Loucy (cell line): ENCODE results near the gene GNAQ.

ENCODE experiments used
- EZH2phosphoT487 ChIP-seq: fragments of 200-600 bp; IDR thresholded peaks from 2 replicates; pipeline ENCODE4 v1.6.1; 2018; ENCODE audit warnings: antibody characterized with exemption, mild to moderate bottlenecking, moderate library complexity, borderline replicate concordance
- TF ChIP-seq, protein P1 (sequence below): fragments of 200-600 bp; sonication (generic); conservative IDR thresholded peaks from 2 replicates; pipeline ENCODE4 v1.5.1; 2014; ENCODE audit warnings: mild to moderate bottlenecking, antibody characterized with exemption, low read length

DNA sequence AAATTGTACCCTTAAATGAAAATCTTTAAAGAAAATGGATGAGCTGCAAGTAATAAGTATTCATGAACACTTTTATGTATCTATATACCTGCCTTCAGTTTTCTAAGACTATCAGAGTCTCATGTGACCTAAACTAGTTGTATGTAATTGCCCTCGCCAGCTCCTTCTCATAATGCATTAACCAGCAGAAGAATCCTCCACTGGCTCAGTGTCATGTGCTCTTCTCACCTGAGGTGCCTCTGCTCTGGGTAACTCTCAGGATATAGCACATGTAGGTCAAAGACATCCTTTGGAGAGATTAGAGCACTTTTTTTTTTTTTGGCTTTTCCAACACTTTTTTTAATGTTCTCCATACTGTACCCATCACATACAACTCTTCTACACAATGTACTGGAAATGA lies 199.8 kb downstream of the GNAQ start:
- TF ChIP-seq, protein P1, sequence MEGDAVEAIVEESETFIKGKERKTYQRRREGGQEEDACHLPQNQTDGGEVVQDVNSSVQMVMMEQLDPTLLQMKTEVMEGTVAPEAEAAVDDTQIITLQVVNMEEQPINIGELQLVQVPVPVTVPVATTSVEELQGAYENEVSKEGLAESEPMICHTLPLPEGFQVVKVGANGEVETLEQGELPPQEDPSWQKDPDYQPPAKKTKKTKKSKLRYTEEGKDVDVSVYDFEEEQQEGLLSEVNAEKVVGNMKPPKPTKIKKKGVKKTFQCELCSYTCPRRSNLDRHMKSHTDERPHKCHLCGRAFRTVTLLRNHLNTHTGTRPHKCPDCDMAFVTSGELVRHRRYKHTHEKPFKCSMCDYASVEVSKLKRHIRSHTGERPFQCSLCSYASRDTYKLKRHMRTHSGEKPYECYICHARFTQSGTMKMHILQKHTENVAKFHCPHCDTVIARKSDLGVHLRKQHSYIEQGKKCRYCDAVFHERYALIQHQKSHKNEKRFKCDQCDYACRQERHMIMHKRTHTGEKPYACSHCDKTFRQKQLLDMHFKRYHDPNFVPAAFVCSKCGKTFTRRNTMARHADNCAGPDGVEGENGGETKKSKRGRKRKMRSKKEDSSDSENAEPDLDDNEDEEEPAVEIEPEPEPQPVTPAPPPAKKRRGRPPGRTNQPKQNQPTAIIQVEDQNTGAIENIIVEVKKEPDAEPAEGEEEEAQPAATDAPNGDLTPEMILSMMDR = no peak
- no peak for TF ChIP-seq EZH2phosphoT487
